SJSA1 (cell line): ENCODE data around the gene SOST. TPM values are rescaled to one million over a fixed set of nuclear protein-coding genes. Genes with fewer than 3 reads are reported as not detected.

Experiments used
- DNase-seq, 2 experiments: peaks; one replicate each; pipeline ENCODE4 v3.0.0-alpha.2; 2015 to 2020; ENCODE audit warnings: low spot score in 2 of 2, low read depth in 1 of 2
- H3K27ac ChIP-seq: fragments of 250-450 bp; sonication (Bioruptor Pico); 2 replicates; pipeline ENCODE4 v1.5.1; 2020; ENCODE audit warnings: mild to moderate bottlenecking, moderate library complexity
- H3K27me3 ChIP-seq: fragments of 250-450 bp; sonication (Bioruptor Pico); replicated peaks from 2 replicates; pipeline ENCODE4 v1.5.1; 2020; ENCODE audit warnings: mild to moderate bottlenecking, moderate library complexity
- H3K36me3 ChIP-seq: fragments of 250-450 bp; sonication (Bioruptor Pico); 2 replicates; pipeline ENCODE4 v1.5.1; 2020; ENCODE audit warnings: mild to moderate bottlenecking
- H3K4me1 ChIP-seq: fragments of 250-450 bp; sonication (Bioruptor Pico); replicated peaks from 2 replicates; pipeline ENCODE4 v1.6.1; 2021; ENCODE audit warnings: mild to moderate bottlenecking
- H3K4me3 ChIP-seq: fragments of 250-450 bp; sonication (Bioruptor Pico); 2 replicates; pipeline ENCODE4 v1.5.1; 2020; ENCODE audit warnings: mild to moderate bottlenecking
- H3K9me3 ChIP-seq: fragments of 250-450 bp; sonication (Bioruptor Pico); replicated peaks from 2 replicates; pipeline ENCODE4 v1.5.1; 2020; ENCODE audit warnings: mild to moderate bottlenecking
- total RNA-seq: library from RNA; depleted of rRNA; stranded (reverse); fragments of >200 nt; shearing (Covaris generic); gene quantifications from 2 replicates; pipeline ENCODE4 v1.2.3, GENCODE V29; 2014

SOST gene
- total RNA-seq, 1 experiment from 2014 or later = 0.37 TPM

DNA sequence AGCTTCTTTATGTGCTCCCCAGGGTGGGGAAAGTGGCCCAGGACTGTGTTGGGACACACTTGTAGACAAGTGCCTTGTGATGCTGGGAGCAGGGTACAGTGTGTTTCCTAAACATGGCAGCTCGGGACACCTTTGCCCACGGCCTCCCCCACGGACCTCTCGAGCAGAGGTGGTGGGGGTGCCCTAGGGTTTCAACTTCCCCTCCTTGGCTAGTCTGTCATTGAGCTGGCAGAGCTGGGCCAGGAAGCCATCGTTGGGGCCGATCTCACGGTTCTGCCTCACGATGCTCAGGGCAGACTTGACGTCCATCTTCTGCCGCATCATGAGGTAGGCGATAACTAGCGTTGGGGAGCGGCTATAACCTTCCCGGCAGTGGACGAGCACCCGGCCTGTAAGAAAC, 10.8 kb upstream of the SOST start:
- Histone ChIP-seq H3K9me3 (no peaks in the 10 kb centered on the region), H3K36me3 (peaks cover 80% of the 10 kb centered on the region), H3K4me1 (no peaks in the 10 kb centered on the region)

DNA sequence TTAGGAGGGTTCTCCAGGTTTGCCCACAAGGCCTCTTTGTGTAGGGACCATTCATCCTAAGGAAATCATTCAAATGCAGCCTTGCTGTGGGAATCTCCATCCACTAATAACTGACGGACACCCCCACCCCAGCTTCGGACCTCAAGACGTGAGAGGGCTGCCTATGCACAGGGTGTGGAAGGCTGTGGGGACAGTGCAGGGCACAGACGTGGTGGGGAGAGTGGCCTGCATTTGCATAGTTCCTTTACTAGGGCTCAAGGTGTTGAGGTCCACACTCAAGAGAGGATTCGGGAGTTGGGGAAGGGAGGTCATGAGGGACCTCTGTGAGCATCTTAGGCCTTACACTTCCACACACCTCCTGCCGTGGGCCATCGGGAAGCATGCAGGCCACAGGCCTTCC, 10.4 kb upstream of the SOST start:
- Histone ChIP-seq H3K9me3 (no peaks in the 10 kb centered on the region), H3K27me3 (no peaks in the 10 kb centered on the region), H3K4me3 (no peak overlapping the region), H3K27ac (no peak overlapping the region), H3K36me3 (peaks cover 75% of the 10 kb centered on the region), H3K4me1 (no peaks in the 10 kb centered on the region)
- DNase-seq = peak in 1 of 2 experiments; percentile 45

More for the DNA sequence above, 10.8 kb upstream of the SOST start:
- DNase-seq = peak in 1 of 2 experiments; percentile 45
- no peaks in the 10 kb centered on the region for H3K27me3 ChIP-seq
- H3K4me3 ChIP-seq = no peak overlapping the region
- no peak overlapping the region for H3K27ac ChIP-seq

DNA sequence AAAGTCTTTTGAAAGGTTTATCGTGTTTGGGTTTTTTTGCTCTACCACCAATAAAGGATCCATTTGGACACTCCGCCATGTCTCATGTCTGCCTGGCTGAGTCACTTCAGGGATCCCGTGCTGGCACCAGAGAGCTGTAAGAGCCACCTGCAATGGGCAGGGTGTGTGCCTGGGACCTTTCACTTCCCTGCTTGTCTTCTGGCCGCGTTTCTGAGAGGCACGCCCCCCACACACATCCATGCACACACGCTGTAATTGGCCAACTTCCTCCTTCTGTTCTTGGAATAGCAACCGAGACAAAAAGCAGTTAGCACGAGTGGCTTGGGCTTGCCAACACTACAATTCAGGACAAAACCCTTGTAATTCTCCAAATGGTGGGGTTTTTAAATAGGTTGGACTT, 9.8 kb upstream of the SOST start:
- H3K36me3 ChIP-seq = peaks cover 70% of the 10 kb centered on the region

DNA sequence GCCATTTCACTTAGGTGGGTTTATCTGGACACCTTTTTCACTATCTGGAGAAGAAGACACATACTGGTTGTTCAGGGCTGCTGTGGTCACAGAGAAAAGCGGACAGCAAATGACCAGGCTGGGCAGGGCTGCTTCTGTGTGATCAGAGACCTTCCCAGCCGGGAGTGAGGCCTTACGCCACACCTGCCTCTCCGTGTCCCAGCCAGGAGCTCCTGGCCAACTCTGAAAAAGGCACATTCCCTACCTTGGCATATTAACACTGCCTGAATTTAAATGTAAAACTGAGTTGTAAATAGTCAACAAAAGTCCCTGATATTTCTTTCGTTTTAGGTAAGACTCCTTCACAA, 9.1 kb upstream of the SOST start:
- H3K4me3 ChIP-seq = no peak overlapping the region

More for the DNA sequence above, 9.8 kb upstream of the SOST start:
- no peak for DNase-seq
- no peaks in the 10 kb centered on the region for H3K4me1 ChIP-seq
- H3K27ac ChIP-seq = no peak overlapping the region
- H3K9me3 ChIP-seq = no peaks in the 10 kb centered on the region
- H3K27me3 ChIP-seq = no peaks in the 10 kb centered on the region
- no peak overlapping the region for H3K4me3 ChIP-seq

DNA sequence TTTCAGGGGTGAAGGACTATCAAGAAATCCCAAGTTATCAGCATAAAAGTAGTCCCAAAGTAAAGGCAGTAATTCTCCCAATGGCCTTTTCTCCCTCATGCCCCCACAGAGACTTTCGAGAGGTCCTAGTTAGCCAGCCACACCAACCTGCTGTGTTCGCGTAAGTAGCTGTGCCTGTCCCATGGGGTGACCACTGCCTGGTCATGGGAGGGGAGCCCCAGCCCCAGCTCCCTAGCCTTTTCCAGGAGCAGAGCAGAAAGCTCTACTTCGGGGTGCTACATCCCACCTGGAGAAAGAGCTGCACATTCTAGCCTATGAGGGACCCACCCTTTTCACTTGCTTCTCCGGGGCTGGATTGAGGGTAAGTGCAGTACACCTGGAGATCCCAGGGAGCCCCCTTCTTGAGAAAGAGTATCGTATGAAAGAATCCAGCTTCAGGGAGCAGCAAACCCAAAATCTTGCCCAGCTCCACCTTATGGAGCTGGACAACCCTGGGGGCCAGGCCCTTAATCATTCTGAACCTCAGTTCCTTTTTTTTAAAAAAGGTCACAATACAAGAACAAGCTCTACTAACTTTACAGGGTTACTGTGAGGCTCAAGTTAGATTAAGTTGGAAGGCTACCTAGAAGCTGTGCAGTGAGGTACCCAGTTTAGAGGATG, 8.6 kb upstream of the SOST start:
- H3K4me3 ChIP-seq = no peak overlapping the region

More for the DNA sequence above, 9.1 kb upstream of the SOST start:
- DNase-seq = no peak
- Histone ChIP-seq H3K27me3 (no peaks in the 10 kb centered on the region), H3K27ac (no peak overlapping the region), H3K36me3 (peaks cover 63% of the 10 kb centered on the region), H3K4me1 (no peaks in the 10 kb centered on the region), H3K9me3 (no peaks in the 10 kb centered on the region)

DNA sequence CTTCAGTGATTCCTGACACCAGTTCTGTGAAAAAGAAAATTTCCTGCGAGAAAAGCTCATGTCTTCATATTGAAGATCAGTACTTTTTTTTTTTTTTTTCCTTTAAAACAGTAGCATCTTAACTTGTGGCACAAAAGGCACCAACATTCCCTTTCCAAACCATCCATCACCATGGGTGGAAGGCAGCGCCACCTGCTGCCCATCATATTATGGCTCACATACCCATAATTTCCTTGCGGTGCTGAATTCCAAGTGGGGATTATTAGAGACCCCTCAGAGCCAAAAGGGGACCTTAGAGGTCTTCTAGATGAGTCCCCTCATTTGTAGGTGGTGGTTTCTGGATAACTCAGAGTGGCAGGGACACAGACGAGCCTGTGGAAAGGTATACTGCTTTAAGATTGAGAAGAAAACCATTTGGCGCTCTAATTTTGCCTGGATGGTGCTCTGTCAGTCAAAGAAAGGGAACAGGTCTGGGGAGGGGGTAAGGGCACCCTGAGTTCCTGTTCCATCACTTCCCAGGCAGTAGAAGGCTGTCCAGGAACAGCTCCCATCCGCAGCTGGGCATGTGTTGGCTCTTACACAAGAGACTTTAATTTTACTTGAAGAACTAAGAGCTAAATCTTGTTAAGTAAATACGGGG, 7.9 kb upstream of the SOST start:
- peaks cover 53% of the 10 kb centered on the region for H3K36me3 ChIP-seq
- H3K4me1 ChIP-seq = no peaks in the 10 kb centered on the region
- peak; percentile 59 to 80 for DNase-seq
- no peak overlapping the region for H3K27ac ChIP-seq
- no peaks in the 10 kb centered on the region for H3K9me3 ChIP-seq
- no peaks in the 10 kb centered on the region for H3K27me3 ChIP-seq
- H3K4me3 ChIP-seq = no peak overlapping the region

More for the DNA sequence above, 8.6 kb upstream of the SOST start:
- no peak for DNase-seq
- H3K9me3 ChIP-seq = no peaks in the 10 kb centered on the region
- no peaks in the 10 kb centered on the region for H3K27me3 ChIP-seq
- no peaks in the 10 kb centered on the region for H3K4me1 ChIP-seq
- no peak overlapping the region for H3K27ac ChIP-seq
- H3K36me3 ChIP-seq = peaks cover 58% of the 10 kb centered on the region

DNA sequence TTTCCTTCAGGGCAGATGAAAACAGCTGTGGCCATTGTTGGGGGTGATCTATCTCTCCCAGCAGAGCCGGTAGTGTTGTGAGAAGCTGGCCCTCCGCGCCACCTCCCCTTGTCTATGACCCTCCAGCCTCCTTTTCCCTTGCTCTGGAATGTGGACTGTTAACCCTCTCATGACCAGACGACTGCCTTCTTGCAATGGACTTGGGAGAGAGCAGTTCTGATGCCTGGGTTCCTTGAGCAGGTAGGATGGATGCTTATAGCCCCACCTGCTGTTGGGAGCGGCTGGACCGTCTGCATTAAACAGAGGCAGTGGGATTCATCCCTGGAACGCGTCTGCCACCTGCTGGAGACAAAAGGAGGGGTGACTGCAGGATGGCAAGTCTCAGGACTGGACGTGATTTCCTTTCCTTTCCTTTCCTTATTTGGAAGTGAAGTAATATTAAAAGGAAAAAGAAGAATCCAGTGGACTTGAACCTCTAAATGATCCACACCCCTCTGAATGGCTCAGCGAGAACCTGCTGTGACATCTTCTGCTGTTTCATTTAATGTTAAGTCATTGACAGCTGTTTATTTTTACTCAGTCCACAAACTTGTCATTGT, 1.8 kb upstream of the SOST start:
- Histone ChIP-seq H3K9me3 (no peaks in the 10 kb centered on the region), H3K4me1 (peaks cover 26% of the 10 kb centered on the region), H3K27me3 (no peaks in the 10 kb centered on the region), H3K36me3 (no peaks in the 10 kb centered on the region), H3K4me3 (no peak overlapping the region), H3K27ac (no peak overlapping the region)
- DNase-seq = peak; percentile 94 to 97

DNA sequence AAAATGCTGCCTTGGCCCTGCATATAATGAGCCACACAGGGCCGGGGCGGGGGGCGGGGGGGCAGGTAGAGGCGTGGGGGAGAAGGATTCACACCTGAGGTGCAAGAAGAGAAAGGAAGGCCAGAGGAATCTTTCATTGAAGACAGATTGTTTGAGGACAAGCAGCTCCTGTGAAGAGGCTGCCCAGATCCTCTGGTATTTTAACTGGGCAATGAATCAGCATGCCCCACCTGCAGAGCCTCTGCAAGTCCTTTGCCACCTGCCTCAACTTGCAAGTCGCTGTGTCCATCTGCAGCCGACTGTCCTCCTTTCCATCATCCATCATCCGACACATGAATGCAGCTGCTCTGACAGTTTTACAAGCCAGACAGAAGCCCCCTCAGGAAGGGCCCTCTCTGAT, 1.2 kb upstream of the SOST start:
- no peak overlapping the region for H3K27ac ChIP-seq
- no peaks in the 10 kb centered on the region for H3K27me3 ChIP-seq
- peaks cover 27% of the 10 kb centered on the region for H3K4me1 ChIP-seq

DNA sequence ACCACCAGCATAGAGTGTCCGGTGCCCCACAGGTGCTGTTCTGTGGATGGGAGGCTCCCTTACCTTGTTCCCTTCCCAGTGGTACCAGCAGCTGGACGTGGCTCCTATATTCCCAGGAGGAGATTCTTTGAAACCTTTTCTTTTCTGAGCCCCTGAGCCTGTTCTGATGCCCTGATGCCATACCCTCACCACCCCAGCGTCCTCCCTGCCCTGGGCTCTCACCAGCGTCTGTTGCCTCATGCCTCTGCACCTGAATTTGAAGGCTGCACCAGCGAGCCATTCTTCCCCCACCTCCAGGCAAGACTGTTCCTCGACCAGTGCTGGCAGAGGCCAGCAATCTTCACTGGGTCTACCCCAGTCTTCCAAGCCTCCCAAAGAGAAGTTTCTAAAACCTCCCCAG, 505 bp downstream of the SOST start:
- Histone ChIP-seq H3K27ac (no peak overlapping the region), H3K9me3 (no peaks in the 10 kb centered on the region), H3K4me3 (no peak overlapping the region), H3K36me3 (no peaks in the 10 kb centered on the region), H3K4me1 (peaks cover 45% of the 10 kb centered on the region), H3K27me3 (no peaks in the 10 kb centered on the region)
- DNase-seq = no peak

More for the DNA sequence above, 1.2 kb upstream of the SOST start:
- H3K4me3 ChIP-seq = no peak overlapping the region
- H3K9me3 ChIP-seq = no peaks in the 10 kb centered on the region
- H3K36me3 ChIP-seq = no peaks in the 10 kb centered on the region
- no peak for DNase-seq

DNA sequence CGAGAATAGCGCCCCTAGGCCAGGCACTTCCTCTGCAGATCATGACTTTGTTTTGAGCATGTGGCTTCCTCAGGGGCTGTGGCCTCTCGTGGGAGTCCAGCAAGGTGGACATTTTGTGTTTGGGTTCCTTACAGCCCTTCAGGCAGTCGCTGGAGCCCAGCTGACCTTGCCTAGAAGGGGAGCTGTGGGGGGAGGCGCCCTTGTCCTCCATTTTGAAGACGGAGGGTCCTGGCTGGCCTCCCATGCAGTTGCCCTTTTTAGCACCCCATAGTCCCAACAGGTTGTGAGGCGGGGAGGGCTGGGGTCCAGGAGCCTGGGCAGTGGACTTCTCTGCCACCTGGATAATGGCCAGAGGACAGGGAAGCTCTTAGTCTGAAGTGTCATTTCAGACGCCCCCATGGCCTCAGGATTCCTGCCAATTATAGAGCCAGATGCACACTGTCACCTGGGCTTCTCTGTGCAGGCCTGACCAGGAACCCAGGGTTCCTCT, 1.4 kb downstream of the SOST start:
- DNase-seq = no peak
- H3K9me3 ChIP-seq = no peaks in the 10 kb centered on the region; the same call in 1 of the 2 replicates
- no peaks in the 10 kb centered on the region for H3K27me3 ChIP-seq
- H3K4me1 ChIP-seq = peaks cover 48% of the 10 kb centered on the region
- H3K27ac ChIP-seq = no peak overlapping the region
- H3K36me3 ChIP-seq = no peaks in the 10 kb centered on the region
- H3K4me3 ChIP-seq = no peak overlapping the region

DNA sequence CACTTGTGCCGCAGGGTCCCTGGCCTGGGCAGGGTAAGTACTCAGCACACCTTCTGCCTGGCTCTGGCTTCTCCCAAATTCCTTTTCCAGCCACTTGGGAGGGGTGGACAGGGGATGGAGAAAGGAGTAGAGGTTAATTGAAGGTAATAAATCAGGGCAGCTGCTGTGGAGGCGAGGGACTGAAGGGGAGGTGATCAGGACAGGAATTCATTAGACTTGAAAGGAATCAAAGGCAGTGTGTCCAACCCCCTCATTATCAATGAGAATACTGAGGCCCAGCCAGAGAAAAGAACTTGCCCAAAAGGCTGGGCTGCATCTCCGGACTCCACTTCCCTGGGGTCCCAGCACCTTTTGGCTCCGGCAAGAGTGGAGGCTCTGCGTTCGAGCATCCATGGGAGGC, 2.4 kb downstream of the SOST start:
- H3K27me3 ChIP-seq = no peaks in the 10 kb centered on the region

GRCh38 chr17:43755389-43755875, 3.2 kb downstream of the SOST start:
- no peak for DNase-seq
- no peak overlapping the region for H3K27ac ChIP-seq
- peaks cover 44% of the 10 kb centered on the region for H3K4me1 ChIP-seq
- H3K9me3 ChIP-seq = no peaks in the 10 kb centered on the region; the same call in 1 of the 2 replicates
- H3K36me3 ChIP-seq = no peaks in the 10 kb centered on the region
- H3K27me3 ChIP-seq = no peaks in the 10 kb centered on the region
- H3K4me3 ChIP-seq = no peak overlapping the region

More for the DNA sequence above, 2.4 kb downstream of the SOST start:
- Histone ChIP-seq H3K27ac (no peak overlapping the region), H3K4me3 (no peak overlapping the region), H3K36me3 (no peaks in the 10 kb centered on the region), H3K9me3 (no peaks in the 10 kb centered on the region; the same call in 1 of the 2 replicates), H3K4me1 (peaks cover 48% of the 10 kb centered on the region)
- no peak for DNase-seq

- no peak overlapping the region for H3K4me3 ChIP-seq
- no peaks in the 10 kb centered on the region for H3K36me3 ChIP-seq
- H3K9me3 ChIP-seq = no peaks in the 10 kb centered on the region; the same call in 1 of the 2 replicates
- DNase-seq = no peak
- H3K27me3 ChIP-seq = no peaks in the 10 kb centered on the region
- no peak overlapping the region for H3K27ac ChIP-seq
- peaks cover 44% of the 10 kb centered on the region for H3K4me1 ChIP-seq
Measured at GRCh38 chr17:43754947-43755346, 3.6 kb downstream of the SOST start.
